B cell (primary cell): ENCODE results near the gene RSPH9.

Experiments
- CTCF ChIP-seq: fragments of 200-600 bp; IDR thresholded peaks from one replicate; pipeline ENCODE4 v1.8.0; 2022; ENCODE audit warnings: antibody characterized with exemption, mild to moderate bottlenecking
- EZH2 ChIP-seq: IDR thresholded peaks from 2 replicates; pipeline ENCODE4 v1.6.1; 2012; ENCODE audit warnings: borderline replicate concordance, low read depth, mild to moderate bottlenecking, moderate library complexity, low read length; ENCODE audit not compliant: insufficient read depth, poor library complexity, severe bottlenecking

DNA sequence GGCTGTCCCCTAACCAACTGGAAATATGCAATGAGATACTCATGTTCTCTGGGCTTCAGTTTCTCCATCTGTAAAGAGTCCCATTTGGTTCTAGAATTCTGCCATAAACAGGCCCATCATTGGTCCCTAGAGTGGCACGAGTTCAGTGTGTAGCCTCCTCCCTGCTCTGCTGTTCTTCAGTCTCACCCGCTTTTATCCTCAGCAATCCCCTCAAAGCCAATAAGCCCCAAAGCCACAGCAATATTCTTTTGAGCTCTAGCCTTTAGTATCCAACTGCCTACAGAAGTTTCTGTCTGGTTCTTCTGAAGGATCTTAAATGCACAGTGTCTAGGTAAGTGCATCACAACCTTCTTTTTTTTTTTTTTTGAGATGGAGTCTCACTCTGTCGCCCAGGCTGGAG lies 52.6 kb downstream of the RSPH9 start:
- TF ChIP-seq CTCF (no peak), EZH2 (no peak)
